ENCODE measurements around the gene TNRC6A. TPM values are rescaled to one million over a fixed set of nuclear protein-coding genes. Genes with fewer than 3 reads are reported as not detected.

Gene TNRC6A
- total and polyA plus RNA-seq, 10 of the 15 experiments (the other 5 are each of a cell fraction or from before 2014, with no cell fraction given), result 4.6 to 41.3 (median 29.7) TPM

DNA sequence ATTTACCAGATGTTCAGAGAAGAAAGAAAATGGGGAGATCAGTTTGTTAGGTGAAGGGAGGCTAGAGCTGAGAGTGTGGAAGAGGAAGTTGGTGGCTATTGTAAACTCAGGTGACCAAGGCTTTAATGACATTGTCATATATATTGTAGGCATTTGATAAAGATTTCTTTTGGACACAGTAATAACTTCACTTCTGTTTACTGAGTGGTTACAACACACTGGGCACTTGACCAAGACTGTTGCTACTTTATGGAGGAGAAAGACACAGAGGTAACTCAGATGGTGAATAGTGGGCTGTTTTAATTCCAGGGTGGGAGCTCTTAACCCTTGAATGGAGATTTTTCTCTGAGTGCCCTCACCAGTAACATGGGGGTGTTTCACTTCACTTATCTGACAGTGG lies 46.0 kb downstream of the TNRC6A start:
- no peak overlapping the region for H3K27ac ChIP-seq (ENCODE audit: control insufficient read depth, insufficient read depth)
- TF ChIP-seq FOXM1 (IDR thresholded peaks at IDR 0.05; ENCODE audit: low read depth, low read length) (no peak), SMC3 (IDR thresholded peaks at IDR 0.05; ENCODE audit: borderline replicate concordance, low read length) (no peak), CREB1 (IDR thresholded peaks at IDR 0.05; ENCODE audit: low read depth) (no peak), FOS (IDR thresholded peaks at IDR 0.05; ENCODE audit: borderline replicate concordance, extremely low read depth, insufficient read length) (no peak), CBX3 (IDR thresholded peaks at IDR 0.05; ENCODE audit: borderline replicate concordance, low read depth) (no peak), KAT2A (conservative IDR thresholded peaks at IDR 0.05; ENCODE audit: control insufficient read depth, low read depth, low read length) (no peak), ZNF384 (IDR thresholded peaks at IDR 0.05; ENCODE audit: borderline replicate concordance, low read depth, low read length) (no peak), HCFC1 (IDR thresholded peaks at IDR 0.05; ENCODE audit: low read length) (no peak), ZSCAN29 (IDR thresholded peaks at IDR 0.05) (no peak), ESRRA (IDR thresholded peaks at IDR 0.05; ENCODE audit: low read length) (no peak), YY1 (IDR thresholded peaks at IDR 0.05; ENCODE audit: low read depth, low read length) (no peak), POLR2A (IDR thresholded peaks at IDR 0.05; ENCODE audit: low read depth, low read length) (no peak), TCF7 (IDR thresholded peaks at IDR 0.05; ENCODE audit: borderline replicate concordance) (no peak), PAX8 (IDR thresholded peaks at IDR 0.05) (no peak), CHD1 (IDR thresholded peaks at IDR 0.05; ENCODE audit: low read depth, low read length) (no peak)
- TF ChIP-seq, protein P1, sequence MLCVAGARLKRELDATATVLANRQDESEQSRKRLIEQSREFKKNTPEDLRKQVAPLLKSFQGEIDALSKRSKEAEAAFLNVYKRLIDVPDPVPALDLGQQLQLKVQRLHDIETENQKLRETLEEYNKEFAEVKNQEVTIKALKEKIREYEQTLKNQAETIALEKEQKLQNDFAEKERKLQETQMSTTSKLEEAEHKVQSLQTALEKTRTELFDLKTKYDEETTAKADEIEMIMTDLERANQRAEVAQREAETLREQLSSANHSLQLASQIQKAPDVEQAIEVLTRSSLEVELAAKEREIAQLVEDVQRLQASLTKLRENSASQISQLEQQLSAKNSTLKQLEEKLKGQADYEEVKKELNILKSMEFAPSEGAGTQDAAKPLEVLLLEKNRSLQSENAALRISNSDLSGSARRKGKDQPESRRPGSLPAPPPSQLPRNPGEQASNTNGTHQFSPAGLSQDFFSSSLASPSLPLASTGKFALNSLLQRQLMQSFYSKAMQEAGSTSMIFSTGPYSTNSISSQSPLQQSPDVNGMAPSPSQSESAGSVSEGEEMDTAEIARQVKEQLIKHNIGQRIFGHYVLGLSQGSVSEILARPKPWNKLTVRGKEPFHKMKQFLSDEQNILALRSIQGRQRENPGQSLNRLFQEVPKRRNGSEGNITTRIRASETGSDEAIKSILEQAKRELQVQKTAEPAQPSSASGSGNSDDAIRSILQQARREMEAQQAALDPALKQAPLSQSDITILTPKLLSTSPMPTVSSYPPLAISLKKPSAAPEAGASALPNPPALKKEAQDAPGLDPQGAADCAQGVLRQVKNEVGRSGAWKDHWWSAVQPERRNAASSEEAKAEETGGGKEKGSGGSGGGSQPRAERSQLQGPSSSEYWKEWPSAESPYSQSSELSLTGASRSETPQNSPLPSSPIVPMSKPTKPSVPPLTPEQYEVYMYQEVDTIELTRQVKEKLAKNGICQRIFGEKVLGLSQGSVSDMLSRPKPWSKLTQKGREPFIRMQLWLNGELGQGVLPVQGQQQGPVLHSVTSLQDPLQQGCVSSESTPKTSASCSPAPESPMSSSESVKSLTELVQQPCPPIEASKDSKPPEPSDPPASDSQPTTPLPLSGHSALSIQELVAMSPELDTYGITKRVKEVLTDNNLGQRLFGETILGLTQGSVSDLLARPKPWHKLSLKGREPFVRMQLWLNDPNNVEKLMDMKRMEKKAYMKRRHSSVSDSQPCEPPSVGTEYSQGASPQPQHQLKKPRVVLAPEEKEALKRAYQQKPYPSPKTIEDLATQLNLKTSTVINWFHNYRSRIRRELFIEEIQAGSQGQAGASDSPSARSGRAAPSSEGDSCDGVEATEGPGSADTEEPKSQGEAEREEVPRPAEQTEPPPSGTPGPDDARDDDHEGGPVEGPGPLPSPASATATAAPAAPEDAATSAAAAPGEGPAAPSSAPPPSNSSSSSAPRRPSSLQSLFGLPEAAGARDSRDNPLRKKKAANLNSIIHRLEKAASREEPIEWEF (IDR thresholded peaks at IDR 0.05; ENCODE audit: insufficient replicate concordance, low read depth, low read length), result no peak
- TF ChIP-seq, protein P2, sequence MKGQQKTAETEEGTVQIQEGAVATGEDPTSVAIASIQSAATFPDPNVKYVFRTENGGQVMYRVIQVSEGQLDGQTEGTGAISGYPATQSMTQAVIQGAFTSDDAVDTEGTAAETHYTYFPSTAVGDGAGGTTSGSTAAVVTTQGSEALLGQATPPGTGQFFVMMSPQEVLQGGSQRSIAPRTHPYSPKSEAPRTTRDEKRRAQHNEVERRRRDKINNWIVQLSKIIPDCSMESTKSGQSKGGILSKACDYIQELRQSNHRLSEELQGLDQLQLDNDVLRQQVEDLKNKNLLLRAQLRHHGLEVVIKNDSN (IDR thresholded peaks at IDR 0.05; ENCODE audit: borderline replicate concordance, extremely low read length, insufficient read depth, low read depth, low read length), result no peak
- TF ChIP-seq, protein P3, sequence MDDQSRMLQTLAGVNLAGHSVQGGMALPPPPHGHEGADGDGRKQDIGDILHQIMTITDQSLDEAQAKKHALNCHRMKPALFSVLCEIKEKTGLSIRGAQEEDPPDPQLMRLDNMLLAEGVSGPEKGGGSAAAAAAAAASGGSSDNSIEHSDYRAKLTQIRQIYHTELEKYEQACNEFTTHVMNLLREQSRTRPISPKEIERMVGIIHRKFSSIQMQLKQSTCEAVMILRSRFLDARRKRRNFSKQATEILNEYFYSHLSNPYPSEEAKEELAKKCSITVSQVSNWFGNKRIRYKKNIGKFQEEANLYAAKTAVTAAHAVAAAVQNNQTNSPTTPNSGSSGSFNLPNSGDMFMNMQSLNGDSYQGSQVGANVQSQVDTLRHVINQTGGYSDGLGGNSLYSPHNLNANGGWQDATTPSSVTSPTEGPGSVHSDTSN (IDR thresholded peaks at IDR 0.05; ENCODE audit: insufficient replicate concordance, low read depth, low read length), result no peak
- CTCF ChIA-PET, result no interaction called here
- SMC1A ChIA-PET (ENCODE audit: uncharacterized antibody, unreplicated experiment), result interaction anchor here (1.0 to 1.1 kb wide), 2 partner anchors 30 to 32 kb away, joined by 3 read pairs; no protein-coding TSS in a partner anchor
- no peak for DNase-seq (ENCODE audit: low read depth, low spot score)
- no peak overlapping the region for H3K4me2 ChIP-seq (ENCODE audit: control insufficient read depth, insufficient read depth)
- H3K9ac ChIP-seq (ENCODE audit: control insufficient read depth, insufficient read depth, low read length), result no peak overlapping the region
- no peaks in the 10 kb centered on the region for H3K27me3 ChIP-seq (replicated peaks in 1 of 2; ENCODE audit: control insufficient read depth in 2 of 2, insufficient read depth in 2 of 2, low read length in 1 of 2)
- no peak overlapping the region for H2AFZ ChIP-seq (ENCODE audit: control insufficient read depth, low read depth, low read length)
- peaks cover 5% of the 10 kb centered on the region for H3K79me2 ChIP-seq (ENCODE audit: control insufficient read depth, insufficient read depth, low read length)
- peaks cover 3% of the 10 kb centered on the region; the same call in 1 of the 2 replicates for H3K4me1 ChIP-seq (ENCODE audit: control insufficient read depth, insufficient read depth, low read length)
- no peaks in the 10 kb centered on the region; the same call in 1 of the 2 replicates for H4K20me1 ChIP-seq (ENCODE audit: control insufficient read depth, insufficient read depth)
- intact Hi-C loops (cut with micrococcal nuclease; ENCODE audit: unreplicated experiment) (no loop called here), in situ Hi-C loops (cut with MboI) (no loop called here)
- RAD21 ChIA-PET (ENCODE audit: unreplicated experiment), result no interaction called here
- no peak for FAIRE-seq
- no peaks in the 10 kb centered on the region for H3K9me3 ChIP-seq (replicated peaks; ENCODE audit: control insufficient read depth, insufficient read depth, low read length)
- POLR2A ChIA-PET, result no interaction called here
- no peak overlapping the region for H3K4me3 ChIP-seq
- ATAC-seq, result no peak
- BruUV-seq (replicated peaks), result no TSS peak
- peaks cover 5 to 29% of the 10 kb centered on the region in 2 experiments for H3K36me3 ChIP-seq (ENCODE audit: control insufficient read depth in 2 of 2, insufficient read depth in 2 of 2, low read length in 1 of 2)
